ENCODE results near the gene PJVK.

PJVK gene

GRCh38 chr2:178496049-178496448 is 44.9 kb downstream of the PJVK start:
- no peaks in the 10 kb centered on the region for H3K9me3 ChIP-seq
- no peaks in the 10 kb centered on the region for H4K20me1 ChIP-seq
- H3K27me3 ChIP-seq: no peaks in the 10 kb centered on the region
- H3K9ac ChIP-seq: no peak overlapping the region
- H3K4me3 ChIP-seq: no peak overlapping the region
- TF ChIP-seq Cebpa-rat (IDR thresholded peaks at IDR 0.05): no peak
- no peak overlapping the region for H3K27ac ChIP-seq
- peaks cover 80% of the 10 kb centered on the region for H3K36me3 ChIP-seq
- no peaks in the 10 kb centered on the region for H3K4me1 ChIP-seq
- no peak overlapping the region for H3K4me2 ChIP-seq

GRCh38 chr2:178498137-178498536 is 47.0 kb downstream of the PJVK start:
- no peak overlapping the region for H3K4me2 ChIP-seq
- no peaks in the 10 kb centered on the region for H3K27me3 ChIP-seq
- no peak overlapping the region for H3K27ac ChIP-seq
- no peak for TF ChIP-seq Cebpa-rat (IDR thresholded peaks at IDR 0.05)
- no peaks in the 10 kb centered on the region for H4K20me1 ChIP-seq
- no peak overlapping the region for H3K9ac ChIP-seq
- no peaks in the 10 kb centered on the region for H3K9me3 ChIP-seq
- peaks cover 86% of the 10 kb centered on the region for H3K36me3 ChIP-seq
- H3K4me3 ChIP-seq: no peak overlapping the region
- H3K4me1 ChIP-seq: no peaks in the 10 kb centered on the region

GRCh38 chr2:178499640-178500039 is 48.5 kb downstream of the PJVK start:
- H3K4me1 ChIP-seq: no peaks in the 10 kb centered on the region
- peaks cover 84% of the 10 kb centered on the region for H3K36me3 ChIP-seq
- H3K27me3 ChIP-seq: no peaks in the 10 kb centered on the region
- no peaks in the 10 kb centered on the region for H4K20me1 ChIP-seq
- no peak overlapping the region for H3K4me2 ChIP-seq
- H3K27ac ChIP-seq: no peak overlapping the region
- no peaks in the 10 kb centered on the region for H3K9me3 ChIP-seq
- no peak overlapping the region for H3K4me3 ChIP-seq
- no peak overlapping the region for H3K9ac ChIP-seq
- no peak for TF ChIP-seq Cebpa-rat (IDR thresholded peaks at IDR 0.05)

- no peaks in the 10 kb centered on the region for H4K20me1 ChIP-seq
- no peak overlapping the region for H3K27ac ChIP-seq
- no peak overlapping the region for H3K9ac ChIP-seq
- no peaks in the 10 kb centered on the region for H3K9me3 ChIP-seq
- no peak for TF ChIP-seq Cebpa-rat (IDR thresholded peaks at IDR 0.05)
- H3K4me2 ChIP-seq: no peak overlapping the region
- no peaks in the 10 kb centered on the region for H3K4me1 ChIP-seq
- H3K27me3 ChIP-seq: no peaks in the 10 kb centered on the region
- peaks cover 69% of the 10 kb centered on the region for H3K36me3 ChIP-seq
- no peak overlapping the region for H3K4me3 ChIP-seq
These were observed 51.6 kb downstream of the PJVK start for GRCh38 chr2:178502751-178503150.

GRCh38 chr2:178506101-178506500 is 54.9 kb downstream of the PJVK start:
- Histone ChIP-seq H3K4me2 (no peak overlapping the region), H3K27ac (no peak overlapping the region), H3K9me3 (no peaks in the 10 kb centered on the region), H4K20me1 (no peaks in the 10 kb centered on the region), H3K36me3 (peaks cover 68% of the 10 kb centered on the region), H3K27me3 (no peaks in the 10 kb centered on the region), H3K9ac (no peak overlapping the region), H3K4me1 (no peaks in the 10 kb centered on the region), H3K4me3 (no peak overlapping the region)
- no peak for TF ChIP-seq Cebpa-rat (IDR thresholded peaks at IDR 0.05)

GRCh38 chr2:178506524-178506923 is 55.3 kb downstream of the PJVK start:
- Histone ChIP-seq H3K4me3 (no peak overlapping the region), H3K4me1 (no peaks in the 10 kb centered on the region), H3K9ac (no peak overlapping the region), H3K27me3 (no peaks in the 10 kb centered on the region), H3K27ac (no peak overlapping the region), H3K4me2 (no peak overlapping the region), H3K36me3 (peaks cover 68% of the 10 kb centered on the region), H4K20me1 (no peaks in the 10 kb centered on the region), H3K9me3 (no peaks in the 10 kb centered on the region)
- TF ChIP-seq Cebpa-rat (IDR thresholded peaks at IDR 0.05): no peak

GRCh38 chr2:178506949-178507348 is 55.8 kb downstream of the PJVK start:
- no peak overlapping the region for H3K27ac ChIP-seq
- no peaks in the 10 kb centered on the region for H4K20me1 ChIP-seq
- H3K4me2 ChIP-seq: no peak overlapping the region
- no peak overlapping the region for H3K4me3 ChIP-seq
- no peaks in the 10 kb centered on the region for H3K9me3 ChIP-seq
- no peak overlapping the region for H3K9ac ChIP-seq
- H3K36me3 ChIP-seq: peaks cover 67% of the 10 kb centered on the region
- H3K4me1 ChIP-seq: no peaks in the 10 kb centered on the region
- H3K27me3 ChIP-seq: no peaks in the 10 kb centered on the region
- no peak for TF ChIP-seq Cebpa-rat (IDR thresholded peaks at IDR 0.05)

GRCh38 chr2:178508646-178509045 is 57.5 kb downstream of the PJVK start:
- Histone ChIP-seq H3K9me3 (no peaks in the 10 kb centered on the region), H3K9ac (no peak overlapping the region), H3K36me3 (peaks cover 62% of the 10 kb centered on the region), H3K4me1 (no peaks in the 10 kb centered on the region), H3K27me3 (no peaks in the 10 kb centered on the region), H3K27ac (no peak overlapping the region), H4K20me1 (no peaks in the 10 kb centered on the region), H3K4me3 (no peak overlapping the region), H3K4me2 (no peak overlapping the region)
- TF ChIP-seq Cebpa-rat (IDR thresholded peaks at IDR 0.05): no peak

GRCh38 chr2:178510384-178510783 is 59.2 kb downstream of the PJVK start:
- Histone ChIP-seq H3K4me3 (no peak overlapping the region), H3K4me1 (no peaks in the 10 kb centered on the region), H3K27ac (no peak overlapping the region)

More at GRCh38 chr2:178510384-178510783, 59.2 kb downstream of the PJVK start:
- Histone ChIP-seq H3K9me3 (no peaks in the 10 kb centered on the region), H4K20me1 (no peaks in the 10 kb centered on the region; the same call in 1 of the 2 replicates), H3K4me2 (no peak overlapping the region), H3K9ac (no peak overlapping the region), H3K36me3 (peaks cover 66% of the 10 kb centered on the region), H3K27me3 (no peaks in the 10 kb centered on the region)
- TF ChIP-seq Cebpa-rat (IDR thresholded peaks at IDR 0.05): no peak
